Neuronal stem cell (in vitro differentiated cells): ENCODE data around the gene LRP2BP.
"Not testable (repeated sequence)": the region's sequence is repeated elsewhere in the genome, so short reads cannot be mapped to it uniquely, and the experiment has no call there.

Experiments
- DNase-seq: peaks from one replicate; pipeline ENCODE4 v3.0.0-alpha.2; 2013; ENCODE audit warnings: low spot score
- H2AFZ ChIP-seq: one replicate; pipeline ENCODE4 v1.6.1; 2013; ENCODE audit warnings: mild to moderate bottlenecking, low read length, inconsistent platforms
- H2AK5ac ChIP-seq: 2 replicates; pipeline ENCODE4 v1.6.1; 2013; ENCODE audit warnings: low read depth, mild to moderate bottlenecking, inconsistent platforms, low read length, moderate library complexity, mixed read lengths
- H2BK120ac ChIP-seq: 2 replicates; pipeline ENCODE4 v1.6.1; 2013; ENCODE audit warnings: low read depth, mild to moderate bottlenecking, inconsistent platforms, low read length, moderate library complexity, mixed read lengths
- H2BK12ac ChIP-seq: one replicate; pipeline ENCODE4 v1.6.1; 2013; ENCODE audit warnings: low read length, inconsistent platforms
- H2BK15ac ChIP-seq: 2 replicates; pipeline ENCODE4 v1.6.1; 2013; ENCODE audit warnings: mild to moderate bottlenecking, low read length, inconsistent platforms, mixed read lengths
- H2BK5ac ChIP-seq: one replicate; pipeline ENCODE4 v1.6.1; 2013; ENCODE audit warnings: inconsistent platforms, mild to moderate bottlenecking, low read length, moderate library complexity
- H3K14ac ChIP-seq: one replicate; pipeline ENCODE4 v1.6.1; 2013; ENCODE audit warnings: low read length, inconsistent platforms
- H3K18ac ChIP-seq: 2 replicates; pipeline ENCODE4 v1.6.1; 2013; ENCODE audit warnings: low read length, inconsistent platforms
- H3K23ac ChIP-seq: 2 replicates; pipeline ENCODE4 v1.6.1; 2013; ENCODE audit warnings: low read depth, mild to moderate bottlenecking, mixed read lengths, low read length, inconsistent platforms; ENCODE audit not compliant: poor library complexity
- H3K27ac ChIP-seq: replicated peaks from 3 replicates; pipeline ENCODE4 v1.5.1; 2013; ENCODE audit warnings: low read length, inconsistent platforms
- H3K27me3 ChIP-seq, 3 experiments: 2 replicates each; pipeline ENCODE4 v1.6.1; 2013; ENCODE audit warnings: low read length in 3 of 3, mild to moderate bottlenecking in 2 of 3, inconsistent platforms in 1 of 3, low read depth in 1 of 3, mixed read lengths in 1 of 3, moderate library complexity in 1 of 3; ENCODE audit not compliant: control insufficient read depth in 3 of 3, insufficient read depth in 3 of 3
- H3K36me3 ChIP-seq, 2 donors: replicated peaks in 1 of 2; 2 replicates each; pipeline ENCODE4 v1.6.1; 2013; ENCODE audit warnings: low read length in 2 of 2; ENCODE audit not compliant: control insufficient read depth in 2 of 2, insufficient read depth in 2 of 2
- H3K4ac ChIP-seq: 2 replicates; pipeline ENCODE4 v1.6.1; 2013; ENCODE audit warnings: inconsistent platforms, mild to moderate bottlenecking, low read length, moderate library complexity
- H3K4me1 ChIP-seq, 2 donors: 1 replicate in 1 of 2; 2 replicates in 1 of 2; pipeline ENCODE4 v1.6.1; 2013; ENCODE audit warnings: low read length in 2 of 2, low read depth in 1 of 2; ENCODE audit not compliant: control insufficient read depth in 2 of 2, insufficient read depth in 1 of 2
- H3K4me2 ChIP-seq: one replicate; pipeline ENCODE4 v1.6.1; 2013; ENCODE audit warnings: mild to moderate bottlenecking, low read length, inconsistent platforms; ENCODE audit not compliant: insufficient read depth, poor library complexity, severe bottlenecking
- H3K4me3 ChIP-seq, 2 donors: 2 replicates each; pipeline ENCODE4 v1.5.1; 2013; ENCODE audit warnings: low read length in 2 of 2, mild to moderate bottlenecking in 2 of 2, inconsistent platforms in 1 of 2, moderate library complexity in 1 of 2
- H3K79me1 ChIP-seq: one replicate; pipeline ENCODE4 v1.6.1; 2013; ENCODE audit warnings: low read depth, mild to moderate bottlenecking, inconsistent platforms, low read length, moderate library complexity
- H3K9ac ChIP-seq: one replicate; pipeline ENCODE4 v1.6.1; 2013; ENCODE audit warnings: mild to moderate bottlenecking, low read depth, low read length, inconsistent platforms; ENCODE audit not compliant: poor library complexity
- H3K9me3 ChIP-seq, 2 donors: replicated peaks in 1 of 2; 2 replicates each; pipeline versions ENCODE3 to v1.6.1; 2013; ENCODE audit warnings: low read length in 2 of 2, mild to moderate bottlenecking in 2 of 2, inconsistent platforms in 1 of 2, low read depth in 1 of 2, mixed read lengths in 1 of 2, moderate library complexity in 1 of 2; ENCODE audit not compliant: control insufficient read depth in 2 of 2, insufficient read depth in 1 of 2
- H4K8ac ChIP-seq: one replicate; pipeline ENCODE4 v1.6.1; 2013; ENCODE audit warnings: low read depth, mild to moderate bottlenecking, inconsistent platforms, low read length, moderate library complexity
- H4K91ac ChIP-seq: one replicate; pipeline ENCODE4 v1.6.1; 2013; ENCODE audit warnings: low read length, low read depth, mild to moderate bottlenecking, inconsistent platforms; ENCODE audit not compliant: poor library complexity
- WGBS, 2 donors: extraction: QIAGEN DNeasy Blood & Tissue Kit; methylation state at CpG; one replicate each; pipeline ENCODE4 v1.1.7; 2013; ENCODE audit warnings: missing lambda C conversion rate in 2 of 2, mixed read lengths in 1 of 2; ENCODE audit not compliant: insufficient read length in 2 of 2, insufficient replicate concordance in 1 of 2; ENCODE audit errors: extremely low coverage in 2 of 2; 5-methylcytosine and 5-hydroxymethylcytosine counted together

Gene LRP2BP

DNA sequence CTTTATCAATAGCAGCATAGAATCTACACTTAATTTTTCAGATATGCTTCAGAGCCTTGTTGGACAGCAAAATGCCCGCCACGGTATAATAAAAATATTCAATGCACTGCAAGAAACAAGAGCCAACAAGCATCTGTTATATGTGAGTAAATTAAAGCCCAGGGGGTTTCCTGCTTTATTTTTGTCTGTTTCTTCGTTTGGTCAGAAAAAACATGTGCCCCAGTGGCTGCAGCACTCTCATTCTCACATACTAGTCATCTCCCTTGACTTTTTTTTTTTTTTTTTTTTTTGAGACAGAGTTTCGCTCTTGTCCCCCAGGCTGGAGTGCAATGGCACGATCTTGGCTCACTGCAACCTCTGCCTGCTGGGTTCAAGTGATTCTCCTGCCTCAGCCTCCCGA, 33.2 kb downstream of the LRP2BP start:
- H3K4ac ChIP-seq: not testable (repeated sequence)
- no CpG with 5 or more reads among the region's 6 CpGs for WGBS, 2 donors

DNA sequence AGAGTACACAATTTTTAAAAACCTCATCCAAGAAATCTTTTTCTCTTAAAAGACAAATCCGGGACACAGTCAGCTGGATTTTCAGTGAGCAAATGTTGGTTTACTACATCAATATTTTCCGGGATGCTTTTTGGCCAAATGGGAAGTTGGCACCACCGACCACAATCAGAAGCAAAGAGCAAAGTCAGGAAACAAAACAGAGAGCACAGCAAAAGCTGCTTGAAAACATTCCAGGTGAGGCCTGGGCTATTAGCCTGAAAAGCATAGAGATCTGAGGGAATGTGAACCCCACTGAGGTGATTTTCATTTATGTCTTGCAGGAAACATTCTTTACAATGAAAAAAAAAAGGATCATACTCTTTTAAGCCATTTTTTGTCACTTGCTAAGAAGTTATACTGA, 33.9 kb downstream of the LRP2BP start:
- no peak for DNase-seq
- Histone ChIP-seq H3K27me3 (no peaks in the 10 kb centered on the region), H3K4me1 (no peaks in the 10 kb centered on the region), H3K18ac (no peak overlapping the region), H3K79me1 (no peaks in the 10 kb centered on the region), H3K4me2 (no peak overlapping the region), H3K14ac (no peak overlapping the region), H4K8ac (no peak overlapping the region), H4K91ac (no peak overlapping the region), H3K23ac (no peak overlapping the region), H2BK15ac (no peak overlapping the region), H2BK120ac (no peak overlapping the region), H3K27ac (no peak overlapping the region), H3K36me3 (peaks cover 2 to 11% of the 10 kb centered on the region in 2 donors), H2BK5ac (no peak overlapping the region), H3K4me3 (no peak overlapping the region), H3K4ac (no peak overlapping the region), H3K9ac (no peak overlapping the region), H2BK12ac (no peak overlapping the region), H3K9me3 (no peaks in the 10 kb centered on the region), H2AK5ac (no peak overlapping the region), H2AFZ (no peak overlapping the region)
- whole genome bisulfite sequencing, 2 donors: no CpG with 5 or more reads among the region's 3 CpGs

More for the DNA sequence above, 33.2 kb downstream of the LRP2BP start:
- not testable (repeated sequence) for H3K4me3 ChIP-seq, H2BK5ac ChIP-seq, H4K91ac ChIP-seq, H2BK12ac ChIP-seq, H3K4me1 ChIP-seq, H2AK5ac ChIP-seq, H2BK15ac ChIP-seq, H3K27me3 ChIP-seq, H2AFZ ChIP-seq, H4K8ac ChIP-seq, H2BK120ac ChIP-seq, H3K23ac ChIP-seq, H3K18ac ChIP-seq, H3K27ac ChIP-seq, H3K9ac ChIP-seq, H3K9me3 ChIP-seq, H3K79me1 ChIP-seq, DNase-seq, H3K4me2 ChIP-seq, H3K14ac ChIP-seq
- H3K36me3 ChIP-seq: peaks cover 2 to 11% of the 10 kb centered on the region in 2 donors

DNA sequence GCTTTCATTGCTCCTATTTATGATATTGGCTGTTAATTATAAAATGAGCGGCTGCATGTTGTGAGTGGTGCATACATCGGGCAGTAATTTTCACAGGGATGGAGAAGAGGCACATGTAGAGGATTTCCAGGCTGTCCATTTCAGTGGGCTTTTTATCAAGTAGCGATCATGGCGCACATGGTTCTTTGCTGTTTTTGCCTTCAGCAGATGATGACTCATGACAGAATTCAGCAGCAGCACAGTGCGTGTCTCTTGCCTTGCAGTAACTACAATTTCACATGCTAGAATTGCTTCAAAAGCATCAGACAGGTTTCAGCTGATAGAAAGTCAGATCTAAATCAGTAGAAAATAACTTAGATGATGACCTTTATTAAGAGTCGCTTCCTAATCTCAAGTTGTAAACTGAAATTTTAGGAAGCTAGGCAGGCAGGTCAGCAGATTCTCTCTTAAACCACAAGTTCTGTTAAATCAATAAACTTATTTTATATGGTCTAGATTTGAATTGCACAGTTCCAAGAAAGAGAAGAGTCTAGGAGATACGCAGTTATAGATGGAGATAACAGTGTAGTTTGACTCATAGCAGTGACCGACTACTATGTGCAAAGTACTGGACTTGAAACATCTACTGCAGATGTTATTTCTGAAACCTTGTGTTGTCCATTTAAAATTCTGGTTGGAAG, 35.8 kb downstream of the LRP2BP start:
- Histone ChIP-seq H3K27ac (no peak overlapping the region), H2BK120ac (no peak overlapping the region), H2BK15ac (no peak overlapping the region), H4K91ac (no peak overlapping the region), H2AFZ (no peak overlapping the region), H3K18ac (no peak overlapping the region), H3K23ac (no peak overlapping the region), H3K9me3 (no peaks in the 10 kb centered on the region), H3K79me1 (no peaks in the 10 kb centered on the region), H3K4me3 (no peak overlapping the region), H3K4me1 (no peaks in the 10 kb centered on the region), H2BK12ac (no peak overlapping the region), H3K9ac (no peak overlapping the region), H2BK5ac (no peak overlapping the region), H3K14ac (no peak overlapping the region), H3K4me2 (no peak overlapping the region), H3K36me3 (peaks cover 1 to 11% of the 10 kb centered on the region in 2 donors), H3K4ac (no peak overlapping the region), H3K27me3 (no peaks in the 10 kb centered on the region), H4K8ac (no peak overlapping the region), H2AK5ac (no peak overlapping the region)
- no CpG with 5 or more reads among the region's 8 CpGs for WGBS, 2 donors
- DNase-seq: no peak

- Histone ChIP-seq H2BK12ac (no peak overlapping the region), H4K8ac (no peak overlapping the region), H3K79me1 (no peaks in the 10 kb centered on the region), H3K27me3 (no peaks in the 10 kb centered on the region), H3K4me3 (no peak overlapping the region), H3K14ac (no peak overlapping the region), H2BK5ac (no peak overlapping the region), H3K4ac (no peak overlapping the region), H2AK5ac (no peak overlapping the region), H3K36me3 (peaks cover 0 to 19% of the 10 kb centered on the region in 2 donors), H3K4me2 (no peak overlapping the region), H3K23ac (no peak overlapping the region), H3K9ac (no peak overlapping the region), H3K27ac (no peak overlapping the region), H3K9me3 (no peaks in the 10 kb centered on the region), H2AFZ (no peak overlapping the region), H3K4me1 (no peaks in the 10 kb centered on the region), H3K18ac (no peak overlapping the region), H4K91ac (no peak overlapping the region), H2BK15ac (no peak overlapping the region), H2BK120ac (no peak overlapping the region)
- no CpG with 5 or more reads among the region's 4 CpGs for WGBS, 2 donors
- DNase-seq: peak; percentile 2
Measured at GRCh38 chr4:185358959-185359358, 36.8 kb downstream of the LRP2BP start.
